H9 (cell line): ENCODE results near the gene GAD2. TPM values are rescaled to one million over a fixed set of nuclear protein-coding genes. Genes with fewer than 3 reads are reported as not detected.

Experiments used
- DNase-seq: peaks from one replicate; pipeline ENCODE4 v3.0.0-alpha.2; 2017
- H2AFZ ChIP-seq: one replicate; pipeline ENCODE4 v1.6.1; 2013; ENCODE audit warnings: mild to moderate bottlenecking, low read length, control low read depth, moderate library complexity
- H2AK5ac ChIP-seq: 2 replicates; pipeline ENCODE4 v1.6.1; 2013; ENCODE audit warnings: low read length, control low read depth, mixed read lengths; ENCODE audit not compliant: insufficient read length
- H2BK120ac ChIP-seq: one replicate; pipeline ENCODE4 v1.6.1; 2013; ENCODE audit warnings: low read depth, mild to moderate bottlenecking, low read length, control low read depth, inconsistent platforms; ENCODE audit not compliant: poor library complexity, severe bottlenecking
- H2BK12ac ChIP-seq: 2 replicates; pipeline ENCODE4 v1.6.1; 2013; ENCODE audit warnings: low read length, control low read depth, mixed read lengths, low read depth; ENCODE audit not compliant: insufficient read length
- H2BK15ac ChIP-seq: 2 replicates; pipeline ENCODE4 v1.6.1; 2013; ENCODE audit warnings: low read depth, low read length, control low read depth
- H2BK20ac ChIP-seq: one replicate; pipeline ENCODE4 v1.6.1; 2013; ENCODE audit warnings: low read depth, mild to moderate bottlenecking, low read length, control low read depth, inconsistent platforms; ENCODE audit not compliant: poor library complexity, severe bottlenecking
- H2BK5ac ChIP-seq: 2 replicates; pipeline ENCODE4 v1.6.1; 2013; ENCODE audit warnings: low read length, control low read depth, mixed read lengths; ENCODE audit not compliant: insufficient read length
- H3K14ac ChIP-seq: 2 replicates; pipeline ENCODE4 v1.6.1; 2013; ENCODE audit warnings: low read length, control low read depth; ENCODE audit not compliant: insufficient read depth
- H3K18ac ChIP-seq: 2 replicates; pipeline ENCODE4 v1.6.1; 2013; ENCODE audit warnings: low read depth, mild to moderate bottlenecking, mixed read lengths, low read length, control low read depth; ENCODE audit not compliant: insufficient read length
- H3K23ac ChIP-seq: 2 replicates; pipeline ENCODE4 v1.6.1; 2013; ENCODE audit warnings: low read length, control low read depth, mixed read lengths, low read depth; ENCODE audit not compliant: insufficient read length
- H3K23me2 ChIP-seq: 2 replicates; pipeline ENCODE4 v1.6.1; 2013; ENCODE audit warnings: low read depth, mild to moderate bottlenecking, mixed read lengths, low read length, control low read depth; ENCODE audit not compliant: insufficient read length, poor library complexity, severe bottlenecking
- H3K27ac ChIP-seq: 2 replicates; pipeline ENCODE4 v1.5.1; 2013; ENCODE audit warnings: low read length, control low read depth, mixed read lengths, low read depth; ENCODE audit not compliant: insufficient read length
- H3K27me3 ChIP-seq: 2 replicates; pipeline ENCODE4 v1.6.1; 2013; ENCODE audit warnings: low read length, control low read depth, inconsistent platforms; ENCODE audit not compliant: insufficient read depth
- H3K4ac ChIP-seq: 2 replicates; pipeline ENCODE4 v1.6.1; 2013; ENCODE audit warnings: low read depth, mild to moderate bottlenecking, control low read depth, inconsistent platforms, low read length, moderate library complexity
- H3K4me1 ChIP-seq: 2 replicates; pipeline ENCODE4 v1.6.1; 2013; ENCODE audit warnings: low read length, control low read depth, inconsistent platforms; ENCODE audit not compliant: insufficient read depth
- H3K4me2 ChIP-seq: 2 replicates; pipeline ENCODE4 v1.6.1; 2013; ENCODE audit warnings: low read length, control low read depth, mixed read lengths; ENCODE audit not compliant: insufficient read length, insufficient read depth
- H3K56ac ChIP-seq: 2 replicates; pipeline ENCODE4 v1.6.1; 2013; ENCODE audit warnings: low read depth, mild to moderate bottlenecking, mixed read lengths, low read length, control low read depth; ENCODE audit not compliant: insufficient read length
- H3K79me1 ChIP-seq: 2 replicates; pipeline ENCODE4 v1.6.1; 2013; ENCODE audit warnings: low read depth, mild to moderate bottlenecking, moderate library complexity, low read length, control low read depth, inconsistent platforms; ENCODE audit not compliant: insufficient read depth, poor library complexity, severe bottlenecking
- H3K79me2 ChIP-seq: 2 replicates; pipeline ENCODE4 v1.6.1; 2013; ENCODE audit warnings: low read length, control low read depth, inconsistent platforms; ENCODE audit not compliant: insufficient read depth
- H3K9ac ChIP-seq: 2 replicates; pipeline ENCODE4 v1.6.1; 2013; ENCODE audit warnings: low read length, control low read depth, mixed read lengths; ENCODE audit not compliant: insufficient read length; ENCODE audit errors: extremely low read depth
- H3K9me3 ChIP-seq: one replicate; pipeline ENCODE4 v1.6.1; 2013; ENCODE audit warnings: low read depth, low read length, inconsistent platforms; ENCODE audit not compliant: control insufficient read depth
- H3T11ph ChIP-seq: one replicate; pipeline ENCODE4 v1.6.1; 2013; ENCODE audit warnings: mild to moderate bottlenecking, low read length, control low read depth, inconsistent platforms
- H4K20me1 ChIP-seq: one replicate; pipeline ENCODE4 v1.6.1; 2013; ENCODE audit not compliant: control insufficient read depth, insufficient read length, insufficient read depth
- H4K5ac ChIP-seq: 2 replicates; pipeline ENCODE4 v1.6.1; 2013; ENCODE audit warnings: low read depth, mild to moderate bottlenecking, mixed read lengths, low read length, control low read depth; ENCODE audit not compliant: insufficient read length
- H4K8ac ChIP-seq: replicated peaks from 2 replicates; pipeline ENCODE4 v1.6.1; 2013; ENCODE audit warnings: low read length, control low read depth, mixed read lengths, low read depth; ENCODE audit not compliant: insufficient read length
- H4K91ac ChIP-seq: 2 replicates; pipeline ENCODE4 v1.6.1; 2013; ENCODE audit warnings: low read depth, mild to moderate bottlenecking, moderate library complexity, mixed read lengths, low read length, control low read depth; ENCODE audit not compliant: insufficient read length
- H3K27ac Mint-ChIP-seq, 3 experiments: 2 replicates in 2 of 3; 3 replicates in 1 of 3; pipeline ENCODE4 v1.8.0; 2020 to 2021; ENCODE audit warnings: mixed read lengths in 3 of 3, mild to moderate bottlenecking in 1 of 3, moderate library complexity in 1 of 3
- H3K27me3 Mint-ChIP-seq: 2 replicates; pipeline ENCODE4 v1.8.0; 2021; ENCODE audit warnings: low read depth, mild to moderate bottlenecking, moderate library complexity, mixed read lengths
- H3K36me3 Mint-ChIP-seq, 3 experiments: 2 replicates in 2 of 3; 3 replicates in 1 of 3; pipeline ENCODE4 v1.8.0; 2020 to 2021; ENCODE audit warnings: low read depth in 3 of 3, mixed read lengths in 3 of 3; ENCODE audit not compliant: insufficient read depth in 1 of 3
- H3K4me1 Mint-ChIP-seq, 2 experiments: 2 replicates each; pipeline ENCODE4 v1.8.0; 2020; ENCODE audit warnings: mixed read lengths in 2 of 2
- H3K4me3 Mint-ChIP-seq, 2 experiments: 2 replicates in 1 of 2; 3 replicates in 1 of 2; pipeline ENCODE4 v1.8.0; 2020 to 2021; ENCODE audit warnings: mild to moderate bottlenecking in 2 of 2, mixed read lengths in 2 of 2, moderate library complexity in 1 of 2
- H3K9me3 Mint-ChIP-seq, 2 experiments: 2 replicates in 1 of 2; 3 replicates in 1 of 2; pipeline ENCODE4 v1.8.0; 2020; ENCODE audit warnings: mild to moderate bottlenecking in 2 of 2, mixed read lengths in 2 of 2, moderate library complexity in 1 of 2
- WGBS: extraction: QIAGEN DNeasy Blood & Tissue Kit; methylation state at CpG from one replicate; pipeline ENCODE4 v1.1.7; 2013; ENCODE audit warnings: missing lambda C conversion rate, low lambda C conversion rate, mixed read lengths; ENCODE audit not compliant: insufficient read length; ENCODE audit errors: extremely low coverage; 5-methylcytosine and 5-hydroxymethylcytosine counted together
- total RNA-seq: library from RNA; stranded (reverse); gene quantifications from 2 replicates; pipeline ENCODE4 v1.2.1, GENCODE V29; 2021
- TF ChIP-seq, protein P1 (sequence below): fragments of 200-600 bp; sonication (generic); conservative IDR thresholded peaks from 3 replicates; pipeline ENCODE4 v1.8.0; 2021; ENCODE audit warnings: antibody characterized with exemption, mild to moderate bottlenecking

Gene GAD2
- total RNA-seq, 1 experiment from 2014 or later, result 2.0 TPM

- H3K56ac ChIP-seq, result no peak overlapping the region
- H3K23ac ChIP-seq, result no peak overlapping the region
- no peak overlapping the region for H3K27ac ChIP-seq
- H3K27me3 Mint-ChIP-seq, result no peaks in the 10 kb centered on the region
- H2BK5ac ChIP-seq, result no peak overlapping the region
- H2BK20ac ChIP-seq, result no peak overlapping the region
- H2BK15ac ChIP-seq, result no peak overlapping the region
- H3K4me1 Mint-ChIP-seq, result no peaks in the 10 kb centered on the region
- no peaks in the 10 kb centered on the region for H3K9me3 ChIP-seq
- no peaks in the 10 kb centered on the region for H3K27me3 ChIP-seq
- WGBS, result no CpG with 5 or more reads among the region's 4 CpGs
- DNase-seq, result no peak
- H3K36me3 Mint-ChIP-seq, result no peaks in the 10 kb centered on the region
- no peak overlapping the region for H4K8ac ChIP-seq
- H3T11ph ChIP-seq, result no peak overlapping the region
- no peak overlapping the region for H2AFZ ChIP-seq
- H3K79me1 ChIP-seq, result no peaks in the 10 kb centered on the region
- H3K4ac ChIP-seq, result no peak overlapping the region
- no peak overlapping the region for H4K91ac ChIP-seq
- no peaks in the 10 kb centered on the region for H3K79me2 ChIP-seq
- H3K18ac ChIP-seq, result no peak overlapping the region
- H3K4me2 ChIP-seq, result no peak overlapping the region
- H3K14ac ChIP-seq, result no peak overlapping the region; the same call in 1 of the 2 replicates
- H3K23me2 ChIP-seq, result no peaks in the 10 kb centered on the region
- TF ChIP-seq, protein P1, sequence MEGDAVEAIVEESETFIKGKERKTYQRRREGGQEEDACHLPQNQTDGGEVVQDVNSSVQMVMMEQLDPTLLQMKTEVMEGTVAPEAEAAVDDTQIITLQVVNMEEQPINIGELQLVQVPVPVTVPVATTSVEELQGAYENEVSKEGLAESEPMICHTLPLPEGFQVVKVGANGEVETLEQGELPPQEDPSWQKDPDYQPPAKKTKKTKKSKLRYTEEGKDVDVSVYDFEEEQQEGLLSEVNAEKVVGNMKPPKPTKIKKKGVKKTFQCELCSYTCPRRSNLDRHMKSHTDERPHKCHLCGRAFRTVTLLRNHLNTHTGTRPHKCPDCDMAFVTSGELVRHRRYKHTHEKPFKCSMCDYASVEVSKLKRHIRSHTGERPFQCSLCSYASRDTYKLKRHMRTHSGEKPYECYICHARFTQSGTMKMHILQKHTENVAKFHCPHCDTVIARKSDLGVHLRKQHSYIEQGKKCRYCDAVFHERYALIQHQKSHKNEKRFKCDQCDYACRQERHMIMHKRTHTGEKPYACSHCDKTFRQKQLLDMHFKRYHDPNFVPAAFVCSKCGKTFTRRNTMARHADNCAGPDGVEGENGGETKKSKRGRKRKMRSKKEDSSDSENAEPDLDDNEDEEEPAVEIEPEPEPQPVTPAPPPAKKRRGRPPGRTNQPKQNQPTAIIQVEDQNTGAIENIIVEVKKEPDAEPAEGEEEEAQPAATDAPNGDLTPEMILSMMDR, result no peak
- no peak overlapping the region for H4K5ac ChIP-seq
- no peak overlapping the region for H3K4me3 Mint-ChIP-seq
- no peaks in the 10 kb centered on the region for H4K20me1 ChIP-seq
- no peak overlapping the region for H2BK12ac ChIP-seq
- H2AK5ac ChIP-seq, result no peak overlapping the region
- H3K4me1 ChIP-seq, result no peaks in the 10 kb centered on the region
- H3K9me3 Mint-ChIP-seq, result no peaks in the 10 kb centered on the region
- no peak overlapping the region for H3K9ac ChIP-seq
- no peak overlapping the region for H3K27ac Mint-ChIP-seq
- H2BK120ac ChIP-seq, result no peak overlapping the region
Observed at GRCh38 chr10:26327811-26328210, 111.2 kb downstream of the GAD2 start.
